Left ventricle myocardium inferior (tissue), 1 donor: ENCODE measurements around the gene DRC1. TPM values are rescaled to one million over a fixed set of nuclear protein-coding genes. Genes with fewer than 3 reads are reported as not detected.

Source experiments
- DNase-seq: peaks from one replicate; pipeline ENCODE4 v3.0.0-alpha.2; 2020
- H3K27ac ChIP-seq: fragments of 200-600 bp; replicated peaks from 2 replicates; pipeline ENCODE4 v1.8.0; 2021
- H3K27me3 ChIP-seq: fragments of 200-600 bp; 2 replicates; pipeline ENCODE4 v1.8.0; 2021; ENCODE audit warnings: low read depth
- H3K36me3 ChIP-seq: fragments of 200-600 bp; 2 replicates; pipeline ENCODE4 v1.8.0; 2021
- H3K4me1 ChIP-seq: fragments of 200-600 bp; 2 replicates; pipeline ENCODE4 v1.8.0; 2021
- H3K4me3 ChIP-seq: fragments of 200-600 bp; 2 replicates; pipeline ENCODE4 v1.8.0; 2021; ENCODE audit warnings: mild to moderate bottlenecking, moderate library complexity
- H3K9me3 ChIP-seq: fragments of 200-600 bp; replicated peaks from 2 replicates; pipeline ENCODE4 v1.8.0; 2021
- intact Hi-C: fragments of 100-400 bp; cut with micrococcal nuclease; formaldehyde crosslinking; loops from one replicate; pipeline ENCODE4 v1.11.0; 2022
- total RNA-seq: library from RNA; stranded (reverse); fragmentation: NEBNext Ultra II Directional; extraction: Animal tissue kit (Norgen Biotek cat#: 25700); gene quantifications from one replicate; pipeline ENCODE4 v1.2.1, GENCODE V29; 2021
- TF ChIP-seq, protein P1 (sequence below): fragments of 200-600 bp; IDR thresholded peaks from 2 replicates; pipeline ENCODE4 v1.8.0; 2021; ENCODE audit warnings: antibody characterized with exemption, mild to moderate bottlenecking, borderline replicate concordance
- donor health status: DM: no; HTN: yes; CAD: no; lungs with severe emphysema.

DRC1 gene
- total RNA-seq, 1 donor from 2014 or later = not detected

- Histone ChIP-seq H3K27me3 (no peaks in the 10 kb centered on the region), H3K9me3 (no peaks in the 10 kb centered on the region), H3K4me1 (peaks cover 10% of the 10 kb centered on the region), H3K36me3 (no peaks in the 10 kb centered on the region), H3K4me3 (no peak overlapping the region), H3K27ac (no peak overlapping the region)
- intact Hi-C loops = no loop called here
- DNase-seq = no peak
- TF ChIP-seq, protein P1, sequence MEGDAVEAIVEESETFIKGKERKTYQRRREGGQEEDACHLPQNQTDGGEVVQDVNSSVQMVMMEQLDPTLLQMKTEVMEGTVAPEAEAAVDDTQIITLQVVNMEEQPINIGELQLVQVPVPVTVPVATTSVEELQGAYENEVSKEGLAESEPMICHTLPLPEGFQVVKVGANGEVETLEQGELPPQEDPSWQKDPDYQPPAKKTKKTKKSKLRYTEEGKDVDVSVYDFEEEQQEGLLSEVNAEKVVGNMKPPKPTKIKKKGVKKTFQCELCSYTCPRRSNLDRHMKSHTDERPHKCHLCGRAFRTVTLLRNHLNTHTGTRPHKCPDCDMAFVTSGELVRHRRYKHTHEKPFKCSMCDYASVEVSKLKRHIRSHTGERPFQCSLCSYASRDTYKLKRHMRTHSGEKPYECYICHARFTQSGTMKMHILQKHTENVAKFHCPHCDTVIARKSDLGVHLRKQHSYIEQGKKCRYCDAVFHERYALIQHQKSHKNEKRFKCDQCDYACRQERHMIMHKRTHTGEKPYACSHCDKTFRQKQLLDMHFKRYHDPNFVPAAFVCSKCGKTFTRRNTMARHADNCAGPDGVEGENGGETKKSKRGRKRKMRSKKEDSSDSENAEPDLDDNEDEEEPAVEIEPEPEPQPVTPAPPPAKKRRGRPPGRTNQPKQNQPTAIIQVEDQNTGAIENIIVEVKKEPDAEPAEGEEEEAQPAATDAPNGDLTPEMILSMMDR = no peak
Measured at GRCh38 chr2:26432859-26433258, 31.1 kb downstream of the DRC1 start.

DNA sequence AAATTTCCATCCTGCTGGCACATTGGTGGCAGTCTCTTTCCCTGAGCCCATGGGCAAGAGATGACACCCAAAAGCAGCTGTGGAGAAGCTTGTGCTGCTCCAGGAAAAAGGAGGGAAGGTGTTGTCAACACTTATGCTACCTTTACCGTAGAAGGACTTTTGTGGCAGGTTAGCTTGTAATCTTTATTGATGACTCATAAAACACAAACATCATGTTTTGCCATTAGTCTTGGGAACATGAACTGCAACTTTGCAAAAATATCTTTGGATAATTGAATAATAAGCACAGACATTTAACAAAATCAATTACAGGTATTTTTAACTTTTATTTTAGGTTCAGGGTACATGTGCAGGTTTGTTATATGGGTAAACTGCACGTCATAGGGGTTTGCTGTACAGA lies 33.4 kb downstream of the DRC1 start:
- intact Hi-C loops = no loop called here
- H3K4me1 ChIP-seq = peaks cover 5% of the 10 kb centered on the region
- no peaks in the 10 kb centered on the region for H3K36me3 ChIP-seq
- H3K4me3 ChIP-seq = no peak overlapping the region
- DNase-seq = no peak
- H3K9me3 ChIP-seq = no peaks in the 10 kb centered on the region
- H3K27me3 ChIP-seq = no peaks in the 10 kb centered on the region
- no peak overlapping the region for H3K27ac ChIP-seq
- TF ChIP-seq, protein P1 = no peak

GRCh38 chr2:26438526-26438925 lies 36.8 kb downstream of the DRC1 start:
- intact Hi-C loops = no loop called here
- Histone ChIP-seq H3K4me3 (no peak overlapping the region), H3K27ac (no peak overlapping the region), H3K9me3 (no peaks in the 10 kb centered on the region), H3K27me3 (no peaks in the 10 kb centered on the region), H3K36me3 (no peaks in the 10 kb centered on the region), H3K4me1 (no peaks in the 10 kb centered on the region)
- TF ChIP-seq, protein P1 = no peak
- DNase-seq = no peak

- TF ChIP-seq, protein P1 = no peak
- H3K27ac ChIP-seq = no peak overlapping the region
- no peak for DNase-seq
- H3K36me3 ChIP-seq = no peaks in the 10 kb centered on the region
- peaks cover 2% of the 10 kb centered on the region for H3K4me1 ChIP-seq
- H3K4me3 ChIP-seq = no peak overlapping the region
- no peaks in the 10 kb centered on the region for H3K27me3 ChIP-seq
- no peaks in the 10 kb centered on the region for H3K9me3 ChIP-seq
- intact Hi-C loops = no loop called here
Measured at GRCh38 chr2:26438926-26439325, 37.2 kb downstream of the DRC1 start.

- no peaks in the 10 kb centered on the region for H3K27me3 ChIP-seq
- no peaks in the 10 kb centered on the region for H3K36me3 ChIP-seq
- no peak for DNase-seq
- TF ChIP-seq, protein P1 = no peak
- H3K9me3 ChIP-seq = no peaks in the 10 kb centered on the region
- peaks cover 4% of the 10 kb centered on the region for H3K4me1 ChIP-seq
- H3K27ac ChIP-seq = no peak overlapping the region
- intact Hi-C loops = no loop called here
- no peak overlapping the region for H3K4me3 ChIP-seq
Measured at GRCh38 chr2:26442301-26442700, 40.6 kb downstream of the DRC1 start.

GRCh38 chr2:26442707-26443106 lies 41.0 kb downstream of the DRC1 start:
- peaks cover 4% of the 10 kb centered on the region for H3K4me1 ChIP-seq
- no peaks in the 10 kb centered on the region for H3K9me3 ChIP-seq
- DNase-seq = no peak
- intact Hi-C loops = no loop called here
- H3K4me3 ChIP-seq = no peak overlapping the region
- no peak overlapping the region for H3K27ac ChIP-seq
- no peaks in the 10 kb centered on the region for H3K27me3 ChIP-seq
- no peaks in the 10 kb centered on the region for H3K36me3 ChIP-seq
- TF ChIP-seq, protein P1 = no peak
